Mesenchymal stem cell (in vitro differentiated cells and primary cell): Measurements from ENCODE around the gene CATSPER1.

Source experiments
- DNase-seq: peaks from one replicate; pipeline ENCODE4 v3.0.0-alpha.2; 2013
- H2AFZ ChIP-seq: one replicate; pipeline ENCODE4 v1.6.1; 2013; ENCODE audit warnings: low read depth, mild to moderate bottlenecking, control low read depth, inconsistent platforms, low read length, moderate library complexity
- H2AK5ac ChIP-seq: 2 replicates; pipeline ENCODE4 v1.6.1; 2013; ENCODE audit warnings: low read length, moderate library complexity, mild to moderate bottlenecking, inconsistent platforms; ENCODE audit not compliant: severe bottlenecking
- H2BK120ac ChIP-seq: one replicate; pipeline ENCODE4 v1.6.1; 2013; ENCODE audit warnings: low read depth, mild to moderate bottlenecking, inconsistent platforms, low read length, moderate library complexity
- H2BK12ac ChIP-seq, 2 experiments: one replicate each; pipeline ENCODE4 v1.6.1; 2013; ENCODE audit warnings: inconsistent platforms in 2 of 2, low read length in 2 of 2, mild to moderate bottlenecking in 2 of 2, moderate library complexity in 2 of 2, control low read depth in 1 of 2
- H2BK15ac ChIP-seq: one replicate; pipeline ENCODE4 v1.6.1; 2013; ENCODE audit warnings: mild to moderate bottlenecking, low read depth, inconsistent platforms; ENCODE audit not compliant: poor library complexity, severe bottlenecking
- H2BK5ac ChIP-seq: 2 replicates; pipeline ENCODE4 v1.6.1; 2013; ENCODE audit warnings: low read depth, mild to moderate bottlenecking, low read length, control low read depth, inconsistent platforms; ENCODE audit not compliant: poor library complexity, severe bottlenecking
- H3K14ac ChIP-seq, 2 experiments: one replicate each; pipeline ENCODE4 v1.6.1; 2013; ENCODE audit warnings: inconsistent platforms in 2 of 2, low read length in 2 of 2, control low read depth in 1 of 2, mild to moderate bottlenecking in 1 of 2, moderate library complexity in 1 of 2
- H3K18ac ChIP-seq, 2 experiments: one replicate each; pipeline ENCODE4 v1.6.1; 2013; ENCODE audit warnings: inconsistent platforms in 2 of 2, low read length in 2 of 2, control low read depth in 1 of 2, low read depth in 1 of 2, mild to moderate bottlenecking in 1 of 2
- H3K23ac ChIP-seq, 2 experiments: one replicate each; pipeline ENCODE4 v1.6.1; 2013; ENCODE audit warnings: inconsistent platforms in 2 of 2, low read length in 2 of 2, mild to moderate bottlenecking in 2 of 2, moderate library complexity in 2 of 2, control low read depth in 1 of 2
- H3K27ac ChIP-seq: 2 replicates; pipeline ENCODE4 v1.5.1; 2013; ENCODE audit warnings: mild to moderate bottlenecking, moderate library complexity, low read length, control low read depth, inconsistent platforms; ENCODE audit not compliant: poor library complexity, severe bottlenecking
- H3K27me3 ChIP-seq, 2 experiments: 2 replicates each; pipeline versions ENCODE4 v1.6.1 to v1.7.0; 2013; ENCODE audit warnings: low read length in 2 of 2, mild to moderate bottlenecking in 2 of 2, moderate library complexity in 2 of 2, control low read depth in 1 of 2, inconsistent platforms in 1 of 2; ENCODE audit not compliant: control insufficient read depth in 1 of 2, insufficient read depth in 1 of 2
- H3K36me3 ChIP-seq, 2 experiments: 2 replicates each; pipeline versions ENCODE4 v1.6.1 to v1.7.0; 2013; ENCODE audit warnings: low read length in 2 of 2, control low read depth in 1 of 2, inconsistent platforms in 1 of 2, low read depth in 1 of 2, mild to moderate bottlenecking in 1 of 2; ENCODE audit not compliant: insufficient read depth in 2 of 2, control insufficient read depth in 1 of 2
- H3K4ac ChIP-seq, 2 experiments: one replicate each; pipeline ENCODE4 v1.6.1; 2013; ENCODE audit warnings: inconsistent platforms in 2 of 2, low read length in 2 of 2, mild to moderate bottlenecking in 2 of 2, moderate library complexity in 2 of 2, control low read depth in 1 of 2, low read depth in 1 of 2
- H3K4me1 ChIP-seq: 2 replicates; pipeline ENCODE4 v1.6.1; 2013; ENCODE audit warnings: low read depth, low read length, control low read depth; ENCODE audit not compliant: control insufficient read depth, insufficient read depth
- H3K4me2 ChIP-seq: 2 replicates; pipeline ENCODE4 v1.6.1; 2013; ENCODE audit warnings: low read length, mild to moderate bottlenecking, inconsistent platforms; ENCODE audit not compliant: poor library complexity, severe bottlenecking
- H3K4me3 ChIP-seq, 2 experiments: 2 replicates each; pipeline versions ENCODE4 v1.5.1 to v1.7.0; 2013; ENCODE audit warnings: low read length in 2 of 2, mild to moderate bottlenecking in 2 of 2, control low read depth in 1 of 2, low read depth in 1 of 2; ENCODE audit not compliant: insufficient read depth in 1 of 2
- H3K79me1 ChIP-seq: replicated peaks from 2 replicates; pipeline ENCODE4 v1.6.1; 2013; ENCODE audit warnings: mild to moderate bottlenecking, control low read depth, low read length, inconsistent platforms; ENCODE audit not compliant: poor library complexity, severe bottlenecking
- H3K9ac ChIP-seq: 2 replicates; pipeline ENCODE4 v1.7.0; 2013; ENCODE audit warnings: mild to moderate bottlenecking, low read length, moderate library complexity
- H3K9me3 ChIP-seq: 2 replicates; pipeline ENCODE4 v1.7.0; 2013; ENCODE audit warnings: mild to moderate bottlenecking, low read length; ENCODE audit not compliant: control insufficient read depth
- H4K8ac ChIP-seq: one replicate; pipeline ENCODE4 v1.6.1; 2013; ENCODE audit warnings: inconsistent platforms, mild to moderate bottlenecking, low read length, moderate library complexity
- H4K91ac ChIP-seq: one replicate; pipeline ENCODE4 v1.6.1; 2013; ENCODE audit warnings: mild to moderate bottlenecking, low read length, inconsistent platforms
- WGBS: methylation state at CpG from one replicate; pipeline ENCODE4 v1.1.7; 2013; ENCODE audit warnings: mixed read lengths; 5-methylcytosine and 5-hydroxymethylcytosine counted together

The CATSPER1 gene

GRCh38 chr11:66046901-66047300 is 20.6 kb upstream of the CATSPER1 start:
- H3K14ac ChIP-seq, result no peak overlapping the region
- H3K27me3 ChIP-seq, result peaks cover 9 to 47% of the 10 kb centered on the region in 2 experiments
- no peak overlapping the region for H3K4ac ChIP-seq
- peaks cover 39% of the 10 kb centered on the region for H3K4me1 ChIP-seq
- H3K79me1 ChIP-seq, result peaks cover 1% of the 10 kb centered on the region
- no peaks in the 10 kb centered on the region for H3K9me3 ChIP-seq
- H3K18ac ChIP-seq, result no peak overlapping the region
- no peak overlapping the region for H2AFZ ChIP-seq
- H2BK120ac ChIP-seq, result no peak overlapping the region
- H4K91ac ChIP-seq, result no peak overlapping the region
- H3K36me3 ChIP-seq, result peaks cover 0 to 20% of the 10 kb centered on the region in 2 experiments
- DNase-seq, result no peak
- 94% methylated on average over 3 of the region's 3 CpGs for WGBS
- H3K9ac ChIP-seq, result no peak overlapping the region
- H3K27ac ChIP-seq, result no peak overlapping the region
- H3K23ac ChIP-seq, result no peak overlapping the region
- no peak overlapping the region for H2AK5ac ChIP-seq
- H3K4me2 ChIP-seq, result no peak overlapping the region
- no peak overlapping the region for H3K4me3 ChIP-seq
- H4K8ac ChIP-seq, result no peak overlapping the region
- H2BK15ac ChIP-seq, result no peak overlapping the region
- no peak overlapping the region for H2BK12ac ChIP-seq
- H2BK5ac ChIP-seq, result no peak overlapping the region

DNA sequence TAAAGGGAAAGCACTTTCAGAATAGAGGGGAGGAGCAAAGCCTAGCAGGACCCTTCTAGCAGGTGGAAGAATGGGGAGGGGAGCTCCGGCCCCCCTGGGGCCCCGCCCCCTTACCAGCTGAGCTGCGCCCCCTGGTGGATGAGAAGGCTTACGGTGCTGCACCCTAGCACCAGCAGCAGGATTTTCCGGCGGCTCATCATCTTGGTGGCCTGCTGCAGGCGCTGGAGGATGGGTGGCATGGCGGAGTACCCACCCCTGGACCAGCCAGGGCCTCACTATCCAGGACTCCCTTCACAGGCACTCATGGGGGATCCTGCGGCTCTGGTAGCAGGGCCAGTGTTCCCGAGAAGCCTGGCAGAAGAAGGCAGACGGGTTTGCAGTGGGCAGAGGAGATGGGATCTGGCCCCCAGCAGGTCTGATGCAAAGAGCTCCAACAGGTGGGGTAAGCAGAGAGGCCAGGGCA is 18.9 kb upstream of the CATSPER1 start:
- Histone ChIP-seq H2AFZ (peak overlapping the region; percentile 51), H3K4ac (no peak overlapping the region)
- peak; percentile 80 for DNase-seq

DNA sequence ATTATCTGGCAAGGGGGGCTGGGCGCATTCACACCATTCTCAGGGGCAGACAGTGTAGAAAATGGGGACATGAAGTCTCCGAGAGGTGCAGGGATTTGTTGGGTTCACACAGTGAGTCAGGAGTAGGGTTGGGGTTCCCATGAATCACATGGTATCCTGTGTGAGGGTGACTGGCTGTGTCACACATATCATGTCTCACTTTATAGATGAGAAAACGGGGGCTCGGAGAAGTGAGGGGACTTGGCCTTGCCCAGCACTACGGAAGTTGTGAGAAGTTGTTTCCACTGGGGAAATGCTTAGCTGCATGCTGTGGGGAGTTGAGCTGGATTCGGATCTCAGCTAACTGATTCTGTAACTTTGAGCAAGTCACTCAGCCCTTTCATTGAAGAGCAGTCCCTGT is 18.5 kb upstream of the CATSPER1 start:
- Histone ChIP-seq H2BK15ac (no peak overlapping the region), H3K36me3 (peaks cover 0 to 20% of the 10 kb centered on the region in 2 experiments), H2AFZ (no peak overlapping the region), H2AK5ac (no peak overlapping the region), H3K9ac (no peak overlapping the region), H3K9me3 (no peaks in the 10 kb centered on the region), H2BK120ac (no peak overlapping the region), H4K91ac (no peak overlapping the region), H3K18ac (no peak overlapping the region), H2BK12ac (no peak overlapping the region), H3K23ac (no peak overlapping the region), H3K4me3 (no peak overlapping the region), H4K8ac (no peak overlapping the region), H3K14ac (no peak overlapping the region), H3K4ac (no peak overlapping the region), H3K4me1 (peaks cover 29% of the 10 kb centered on the region), H3K27ac (no peak overlapping the region), H3K27me3 (peaks cover 10 to 62% of the 10 kb centered on the region in 2 experiments), H2BK5ac (no peak overlapping the region), H3K79me1 (peaks cover 1% of the 10 kb centered on the region), H3K4me2 (no peak overlapping the region)
- DNase-seq, result no peak
- 90% methylated on average over 6 of the region's 6 CpGs for WGBS

More for the DNA sequence above, 18.9 kb upstream of the CATSPER1 start:
- Histone ChIP-seq H3K27me3 (peaks cover 9 to 60% of the 10 kb centered on the region in 2 experiments), H3K23ac (peak overlapping the region in 1 of 2 experiments; percentile 41), H3K4me1 (peaks cover 29% of the 10 kb centered on the region), H2BK120ac (no peak overlapping the region), H2BK12ac (no peak overlapping the region), H2AK5ac (no peak overlapping the region), H3K4me3 (no peak overlapping the region), H3K9me3 (no peaks in the 10 kb centered on the region), H3K79me1 (peaks cover 1% of the 10 kb centered on the region), H3K9ac (no peak overlapping the region), H3K14ac (no peak overlapping the region), H3K36me3 (peaks cover 0 to 20% of the 10 kb centered on the region in 2 experiments), H3K27ac (no peak overlapping the region), H4K8ac (no peak overlapping the region), H2BK5ac (no peak overlapping the region), H2BK15ac (no peak overlapping the region), H4K91ac (no peak overlapping the region), H3K4me2 (no peak overlapping the region), H3K18ac (no peak overlapping the region)
- WGBS, result 21% methylated on average over 11 of the region's 11 CpGs

GRCh38 chr11:66042996-66043906 is 17.0 kb upstream of the CATSPER1 start:
- H2BK120ac ChIP-seq, result no peak overlapping the region
- H3K9me3 ChIP-seq, result no peaks in the 10 kb centered on the region
- no peak overlapping the region for H2AK5ac ChIP-seq
- H3K14ac ChIP-seq, result peak overlapping the region in 1 of 2 experiments; percentile 39
- no peak overlapping the region for H2AFZ ChIP-seq
- H3K18ac ChIP-seq, result no peak overlapping the region
- H3K27me3 ChIP-seq, result peaks cover 12 to 55% of the 10 kb centered on the region in 2 experiments
- H3K4ac ChIP-seq, result no peak overlapping the region
- H3K27ac ChIP-seq, result no peak overlapping the region
- peaks cover 17% of the 10 kb centered on the region for H3K4me1 ChIP-seq
- no peak overlapping the region for H3K9ac ChIP-seq
- peak overlapping the region in 1 of 2 experiments; percentile 36 for H3K23ac ChIP-seq
- peaks cover 0 to 20% of the 10 kb centered on the region in 2 experiments for H3K36me3 ChIP-seq
- no peak overlapping the region for H2BK5ac ChIP-seq
- no peak overlapping the region for H2BK12ac ChIP-seq
- no peak for DNase-seq
- no peaks in the 10 kb centered on the region for H3K79me1 ChIP-seq
- H3K4me3 ChIP-seq, result no peak overlapping the region
- H4K91ac ChIP-seq, result no peak overlapping the region
- H4K8ac ChIP-seq, result no peak overlapping the region
- H3K4me2 ChIP-seq, result no peak overlapping the region
- 97% methylated on average over 86 of the region's 88 CpGs for WGBS
- H2BK15ac ChIP-seq, result no peak overlapping the region
